GM12891 (cell line): ENCODE measurements around the gene PCDHGC3.

ENCODE experiments used
- PAX5 ChIP-seq: IDR thresholded peaks from 2 replicates; pipeline ENCODE4 v1.6.1; 2011; ENCODE audit warnings: low read length, moderate library complexity, mild to moderate bottlenecking; ENCODE audit not compliant: insufficient read depth, severe bottlenecking
- POLR2A ChIP-seq: IDR thresholded peaks from 2 replicates; pipeline ENCODE4 v1.6.1; 2011; ENCODE audit warnings: low read depth, low read length, control low read depth
- POLR2AphosphoS5 ChIP-seq: IDR thresholded peaks from 2 replicates; pipeline ENCODE4 v1.6.1; 2011; ENCODE audit warnings: low read depth, low read length, control low read depth
- SPI1 ChIP-seq: IDR thresholded peaks from 2 replicates; pipeline ENCODE4 v1.6.1; 2011; ENCODE audit warnings: low read depth, low read length, control low read depth
- TAF1 ChIP-seq: IDR thresholded peaks from 2 replicates; pipeline ENCODE4 v1.6.1; 2011; ENCODE audit warnings: low read depth, low read length, control low read depth

DNA sequence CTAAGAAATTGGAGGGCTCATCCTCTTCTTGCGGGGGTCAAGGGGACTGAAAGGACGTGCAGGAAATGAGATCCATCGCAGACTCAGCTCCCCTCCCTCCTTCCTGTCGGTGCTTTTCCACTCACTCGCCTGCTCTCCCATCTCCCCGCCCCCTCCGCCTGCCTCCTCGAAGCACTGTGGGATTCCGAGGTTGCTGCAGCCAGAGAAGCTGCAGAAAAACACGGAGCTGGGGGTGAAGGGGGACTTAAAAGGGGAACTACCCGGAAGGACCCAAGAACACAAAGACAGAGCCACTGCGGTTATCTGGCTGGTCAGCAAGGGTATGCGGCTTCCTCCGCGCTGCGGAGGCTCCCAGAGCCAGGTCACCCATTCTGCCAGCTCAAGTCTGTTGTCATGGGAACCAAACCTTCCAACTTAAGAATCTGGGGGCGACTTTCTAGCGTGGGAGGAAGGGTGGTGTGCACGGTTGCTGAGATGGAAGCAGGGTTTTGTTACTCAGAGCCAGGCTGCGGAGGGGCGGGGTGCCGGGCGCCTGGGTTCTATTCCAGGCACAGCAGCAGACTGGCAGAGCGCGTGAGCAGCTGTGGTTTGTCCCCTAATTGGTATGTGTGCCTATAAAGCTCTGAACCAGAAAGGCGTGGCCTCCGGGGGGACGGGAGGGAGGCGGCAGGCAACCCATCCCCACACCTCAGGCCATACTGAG, 38.0 kb downstream of the PCDHGC3 start:
- TF ChIP-seq POLR2A (no peak; the same call in 1 of the 2 replicates), SPI1 (peak; percentile 13; the same call in 1 of the 2 replicates), TAF1 (no peak), POLR2AphosphoS5 (no peak), PAX5 (no peak)
